ENCODE measurements around the gene NYAP2.

NYAP2 gene

DNA sequence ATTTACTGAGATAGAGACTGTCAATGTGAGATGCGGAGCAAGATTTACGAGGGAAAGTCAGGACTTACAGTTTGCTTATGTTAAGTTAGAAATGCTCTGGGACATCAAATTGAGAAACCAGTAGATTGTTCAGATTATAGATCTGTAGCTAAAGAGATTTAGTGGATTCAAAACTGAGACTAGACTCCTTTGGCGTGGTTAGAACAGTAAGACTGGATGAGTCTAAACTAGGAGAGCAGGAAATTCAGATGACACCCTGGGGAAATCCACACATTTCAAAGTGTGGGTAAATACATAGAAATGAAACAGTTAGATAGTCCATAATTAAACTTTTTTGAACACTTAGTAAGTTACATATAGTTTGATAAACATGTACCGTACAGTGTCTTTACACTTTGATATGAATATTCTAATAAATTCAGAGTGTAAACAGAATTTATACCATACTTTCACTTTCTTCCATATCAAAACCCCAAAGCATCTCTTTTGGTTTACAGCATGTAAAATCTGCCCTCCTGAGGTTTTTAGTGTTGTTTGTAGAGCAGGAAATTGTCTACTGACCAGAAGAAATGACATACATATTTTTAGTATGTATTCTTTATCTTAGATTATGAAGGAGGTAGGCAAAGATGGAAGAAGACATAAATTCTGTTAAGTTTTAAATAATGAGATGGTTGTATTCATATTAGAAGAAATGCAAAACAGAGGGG, 231.5 kb downstream of the NYAP2 start:
- no peak for TF ChIP-seq CTCF (IDR thresholded peaks at IDR 0.05; ENCODE audit: low read depth, low read length)
- H3K4me3 ChIP-seq (ENCODE audit: low read depth, low read length), result no peak overlapping the region
- DNase-seq (ENCODE audit: low read depth, low spot score), result no peak
- in situ Hi-C loops (cut with HindIII; ENCODE audit: low sequenced_read_pairs), result no loop called here

DNA sequence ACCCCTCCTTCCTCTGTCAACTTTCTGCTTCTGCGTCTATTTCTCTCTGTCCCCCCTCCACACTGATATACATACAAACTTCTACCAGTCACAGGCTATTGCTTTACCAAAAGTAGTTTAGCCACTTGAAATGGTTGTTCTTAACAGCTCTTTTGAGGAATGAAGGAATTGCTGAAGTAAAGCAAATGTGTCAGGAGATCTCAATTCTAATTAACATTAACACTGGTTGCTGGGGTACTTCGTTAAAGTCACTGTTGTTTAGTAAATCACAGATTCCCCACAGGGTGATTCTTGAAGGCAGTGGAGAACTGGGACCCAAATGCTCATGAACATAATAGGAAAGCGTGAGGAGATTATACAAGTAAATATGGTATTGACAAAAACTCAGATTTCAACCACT, 232.8 kb downstream of the NYAP2 start:
- DNase-seq (ENCODE audit: low read depth, low spot score), result no peak
- in situ Hi-C loops (cut with HindIII; ENCODE audit: low sequenced_read_pairs), result no loop called here
- no peak overlapping the region for H3K4me3 ChIP-seq (ENCODE audit: low read depth, low read length)
- no peak for TF ChIP-seq CTCF (IDR thresholded peaks at IDR 0.05; ENCODE audit: low read depth, low read length)

- DNase-seq (ENCODE audit: low read depth, low spot score), result no peak
- in situ Hi-C loops (cut with HindIII; ENCODE audit: low sequenced_read_pairs), result no loop called here
- TF ChIP-seq CTCF (IDR thresholded peaks at IDR 0.05; ENCODE audit: low read depth, low read length), result no peak
- H3K4me3 ChIP-seq (ENCODE audit: low read depth, low read length), result no peak overlapping the region
Observed at GRCh38 chr2:225636558-225636957, 237.0 kb downstream of the NYAP2 start.

- DNase-seq (ENCODE audit: low read depth, low spot score), result no peak
Observed at GRCh38 chr2:225637259-225637658, 237.7 kb downstream of the NYAP2 start.

DNA sequence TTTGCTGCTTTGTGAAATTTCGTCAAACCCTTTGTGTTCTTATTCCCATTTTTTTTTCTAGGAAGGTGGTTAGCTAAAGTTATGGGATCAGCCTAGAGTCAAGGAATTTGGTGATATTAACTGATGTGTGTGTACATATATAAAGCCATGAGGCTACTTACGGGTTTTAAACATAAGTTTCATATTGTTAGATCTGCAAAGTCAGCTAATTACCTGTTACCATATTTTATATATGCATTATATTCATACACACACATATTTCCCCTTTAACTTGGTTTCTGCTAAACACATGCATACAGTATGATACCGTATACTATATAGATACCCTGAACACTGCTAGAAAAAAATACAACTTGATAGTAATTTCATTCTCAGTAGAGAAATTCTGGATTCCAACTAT, 241.0 kb downstream of the NYAP2 start:
- no peak for TF ChIP-seq CTCF (IDR thresholded peaks at IDR 0.05; ENCODE audit: low read depth, low read length)
- no peak overlapping the region for H3K4me3 ChIP-seq (ENCODE audit: low read depth, low read length)
- in situ Hi-C loops (cut with HindIII; ENCODE audit: low sequenced_read_pairs), result no loop called here
- DNase-seq (ENCODE audit: low read depth, low spot score), result no peak

More at GRCh38 chr2:225637259-225637658, 237.7 kb downstream of the NYAP2 start:
- TF ChIP-seq CTCF (IDR thresholded peaks at IDR 0.05; ENCODE audit: low read depth, low read length), result no peak
- in situ Hi-C loops (cut with HindIII; ENCODE audit: low sequenced_read_pairs), result no loop called here
- no peak overlapping the region for H3K4me3 ChIP-seq (ENCODE audit: low read depth, low read length)

DNA sequence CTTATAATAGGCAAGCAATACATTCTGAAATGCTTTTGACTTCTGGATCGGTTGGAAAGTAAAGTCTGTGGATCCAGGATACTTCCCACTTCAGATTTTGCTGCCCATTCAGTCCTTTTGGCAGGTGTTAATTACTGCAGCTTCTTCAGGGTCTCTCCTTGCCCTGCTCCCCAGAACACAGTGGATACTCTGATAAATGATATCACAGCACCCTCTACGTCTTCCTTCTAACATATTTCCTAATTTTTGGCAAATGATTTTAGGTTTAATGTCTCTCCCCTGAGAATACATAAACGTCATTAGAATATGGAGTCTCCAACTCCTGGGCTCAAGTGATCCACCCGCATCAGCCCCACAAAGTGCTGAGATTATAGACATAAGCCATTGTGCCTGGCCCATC, 249.8 kb downstream of the NYAP2 start:
- in situ Hi-C loops (cut with HindIII; ENCODE audit: low sequenced_read_pairs), result no loop called here
- DNase-seq (ENCODE audit: low read depth, low spot score), result no peak
- no peak for TF ChIP-seq CTCF (IDR thresholded peaks at IDR 0.05; ENCODE audit: low read depth, low read length)
- no peak overlapping the region for H3K4me3 ChIP-seq (ENCODE audit: low read depth, low read length)

All from astrocyte of the spinal cord (primary cell).